ENCODE data around the gene SLC25A23. TPM values are rescaled to one million over a fixed set of nuclear protein-coding genes. Genes with fewer than 3 reads are reported as not detected.

The SLC25A23 gene
- total and polyA plus RNA-seq, 2 experiments from 2014 or later = 25.7 to 96.4 TPM

DNA sequence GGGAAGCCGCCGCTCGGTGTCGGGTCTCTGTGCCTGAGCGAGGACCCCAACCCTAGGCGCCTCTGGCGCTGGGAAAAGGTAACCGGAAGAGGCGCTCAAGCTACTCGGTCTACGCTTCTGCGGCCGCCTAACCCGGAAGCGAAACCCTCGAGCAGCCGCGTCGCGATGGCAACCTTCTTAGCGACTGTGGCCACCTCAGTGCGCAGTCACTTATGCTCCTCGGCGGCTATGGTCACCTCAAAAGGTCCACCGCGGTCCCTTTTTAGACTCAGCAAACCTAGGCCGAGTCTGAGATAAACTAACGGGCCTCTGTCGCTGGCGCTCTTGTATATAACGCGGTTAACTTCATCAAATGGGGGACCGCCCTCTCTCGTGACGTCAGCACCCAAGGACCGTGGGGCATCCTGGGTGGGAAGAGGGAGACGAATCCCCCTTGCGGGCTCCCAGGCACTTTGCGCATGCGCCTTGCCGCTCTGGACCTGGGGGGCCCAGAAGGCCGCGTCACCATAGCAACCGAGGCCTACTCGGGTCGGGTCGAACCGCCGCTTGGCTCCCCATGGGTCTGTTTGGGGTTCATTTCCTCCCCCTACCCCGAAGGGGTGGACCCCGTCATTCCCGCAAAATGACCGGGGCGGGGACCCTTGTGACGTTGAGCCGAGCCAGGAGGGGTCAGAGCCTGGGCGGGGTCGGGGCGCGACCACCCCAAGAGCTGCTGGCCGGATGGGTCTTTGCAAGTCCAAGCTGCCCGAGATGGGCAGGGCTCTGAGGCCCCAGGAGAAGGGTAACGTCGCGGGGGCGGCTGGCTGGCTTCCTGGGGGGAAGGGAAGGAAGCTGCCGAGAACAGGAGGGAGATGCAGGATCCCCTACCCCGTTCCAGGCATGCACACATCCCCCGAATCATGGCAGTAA, 66.3 kb downstream of the SLC25A23 start, which contains the start of gene GTF2F1:
GTF2F1 (minus strand) TSS at position 91 of the 909 bp plus-strand sequence. CDS start 169 bp downstream, outside the sequence.
- peaks cover 18% of the 10 kb centered on the region for H3K36me3 Mint-ChIP-seq (ENCODE audit: low read depth)
- no peaks in the 10 kb centered on the region; the same call in 2 of the 3 replicates for H3K9me3 Mint-ChIP-seq
- H3K27ac Mint-ChIP-seq = peak within 1 kb of the TSS; percentile 99
- Histone ChIP-seq H2AFZ (peak within 1 kb of the TSS; percentile 86), H3K27ac (ENCODE audit: low read depth) (peak within 1 kb of the TSS; percentile 95), H3F3A (replicated peaks; ENCODE audit: low read depth) (peaks cover 6% of the 10 kb centered on the region; the same call in 1 of the 2 replicates), H3K27me3 (ENCODE audit: insufficient read depth) (no peaks in the 10 kb centered on the region), H3K9me2 (ENCODE audit: insufficient read depth) (no peaks in the 10 kb centered on the region), H3K79me2 (replicated peaks; ENCODE audit: insufficient read depth) (peaks cover 20% of the 10 kb centered on the region), H3K4me3 (peak within 1 kb of the TSS; percentile 99), H3K4me1 (ENCODE audit: insufficient read depth) (peaks cover 7% of the 10 kb centered on the region; the same call in 1 of the 2 replicates), H4K20me1 (replicated peaks; ENCODE audit: insufficient read depth) (no peaks in the 10 kb centered on the region; the same call in 1 of the 2 replicates), H3K4me2 (peak within 1 kb of the TSS; percentile 99), H3K36me3 (ENCODE audit: insufficient read depth) (peaks cover 6% of the 10 kb centered on the region; the same call in 1 of the 2 replicates)
- peak; percentile 85 for ATAC-seq
- H3K4me1 Mint-ChIP-seq = peaks cover 18% of the 10 kb centered on the region
- peak; percentile 97 for DNase-seq (ENCODE audit: low spot score)
- TF ChIP-seq ZNF331 (CRISPR knock-in tag; IDR thresholded peaks at IDR 0.05; ENCODE audit: low read depth) = no peak
- peak; percentile 96 for TF ChIP-seq CREB1 (CRISPR knock-in tag; IDR thresholded peaks at IDR 0.05; ENCODE audit: low read depth)
- no peak for TF ChIP-seq JUNB (IDR thresholded peaks at IDR 0.05; ENCODE audit: unreplicated experiment)
- no peak for TF ChIP-seq EZH2 (IDR thresholded peaks at IDR 0.05; ENCODE audit: low read depth, unreplicated experiment)
- TF ChIP-seq NANOG (IDR thresholded peaks at IDR 0.05; ENCODE audit: borderline replicate concordance) = no peak
- no peak for TF ChIP-seq EZH2phosphoT487 (IDR thresholded peaks at IDR 0.05; ENCODE audit: unreplicated experiment)
- TF ChIP-seq ZNF114 (CRISPR knock-in tag; IDR thresholded peaks at IDR 0.05) = no peak
- TF ChIP-seq, protein P1, sequence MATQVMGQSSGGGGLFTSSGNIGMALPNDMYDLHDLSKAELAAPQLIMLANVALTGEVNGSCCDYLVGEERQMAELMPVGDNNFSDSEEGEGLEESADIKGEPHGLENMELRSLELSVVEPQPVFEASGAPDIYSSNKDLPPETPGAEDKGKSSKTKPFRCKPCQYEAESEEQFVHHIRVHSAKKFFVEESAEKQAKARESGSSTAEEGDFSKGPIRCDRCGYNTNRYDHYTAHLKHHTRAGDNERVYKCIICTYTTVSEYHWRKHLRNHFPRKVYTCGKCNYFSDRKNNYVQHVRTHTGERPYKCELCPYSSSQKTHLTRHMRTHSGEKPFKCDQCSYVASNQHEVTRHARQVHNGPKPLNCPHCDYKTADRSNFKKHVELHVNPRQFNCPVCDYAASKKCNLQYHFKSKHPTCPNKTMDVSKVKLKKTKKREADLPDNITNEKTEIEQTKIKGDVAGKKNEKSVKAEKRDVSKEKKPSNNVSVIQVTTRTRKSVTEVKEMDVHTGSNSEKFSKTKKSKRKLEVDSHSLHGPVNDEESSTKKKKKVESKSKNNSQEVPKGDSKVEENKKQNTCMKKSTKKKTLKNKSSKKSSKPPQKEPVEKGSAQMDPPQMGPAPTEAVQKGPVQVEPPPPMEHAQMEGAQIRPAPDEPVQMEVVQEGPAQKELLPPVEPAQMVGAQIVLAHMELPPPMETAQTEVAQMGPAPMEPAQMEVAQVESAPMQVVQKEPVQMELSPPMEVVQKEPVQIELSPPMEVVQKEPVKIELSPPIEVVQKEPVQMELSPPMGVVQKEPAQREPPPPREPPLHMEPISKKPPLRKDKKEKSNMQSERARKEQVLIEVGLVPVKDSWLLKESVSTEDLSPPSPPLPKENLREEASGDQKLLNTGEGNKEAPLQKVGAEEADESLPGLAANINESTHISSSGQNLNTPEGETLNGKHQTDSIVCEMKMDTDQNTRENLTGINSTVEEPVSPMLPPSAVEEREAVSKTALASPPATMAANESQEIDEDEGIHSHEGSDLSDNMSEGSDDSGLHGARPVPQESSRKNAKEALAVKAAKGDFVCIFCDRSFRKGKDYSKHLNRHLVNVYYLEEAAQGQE (IDR thresholded peaks at IDR 0.05; ENCODE audit: unreplicated experiment) = no peak
- TF ChIP-seq, protein P2, sequence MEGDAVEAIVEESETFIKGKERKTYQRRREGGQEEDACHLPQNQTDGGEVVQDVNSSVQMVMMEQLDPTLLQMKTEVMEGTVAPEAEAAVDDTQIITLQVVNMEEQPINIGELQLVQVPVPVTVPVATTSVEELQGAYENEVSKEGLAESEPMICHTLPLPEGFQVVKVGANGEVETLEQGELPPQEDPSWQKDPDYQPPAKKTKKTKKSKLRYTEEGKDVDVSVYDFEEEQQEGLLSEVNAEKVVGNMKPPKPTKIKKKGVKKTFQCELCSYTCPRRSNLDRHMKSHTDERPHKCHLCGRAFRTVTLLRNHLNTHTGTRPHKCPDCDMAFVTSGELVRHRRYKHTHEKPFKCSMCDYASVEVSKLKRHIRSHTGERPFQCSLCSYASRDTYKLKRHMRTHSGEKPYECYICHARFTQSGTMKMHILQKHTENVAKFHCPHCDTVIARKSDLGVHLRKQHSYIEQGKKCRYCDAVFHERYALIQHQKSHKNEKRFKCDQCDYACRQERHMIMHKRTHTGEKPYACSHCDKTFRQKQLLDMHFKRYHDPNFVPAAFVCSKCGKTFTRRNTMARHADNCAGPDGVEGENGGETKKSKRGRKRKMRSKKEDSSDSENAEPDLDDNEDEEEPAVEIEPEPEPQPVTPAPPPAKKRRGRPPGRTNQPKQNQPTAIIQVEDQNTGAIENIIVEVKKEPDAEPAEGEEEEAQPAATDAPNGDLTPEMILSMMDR (conservative IDR thresholded peaks at IDR 0.05; ENCODE audit: low read depth in 2 of 2) = no peak; a peak in 1 of 4 replicates
- peak; percentile 56 for TF ChIP-seq POLR2AphosphoS5 (IDR thresholded peaks at IDR 0.05; ENCODE audit: low read depth)
- TF ChIP-seq, protein P3, sequence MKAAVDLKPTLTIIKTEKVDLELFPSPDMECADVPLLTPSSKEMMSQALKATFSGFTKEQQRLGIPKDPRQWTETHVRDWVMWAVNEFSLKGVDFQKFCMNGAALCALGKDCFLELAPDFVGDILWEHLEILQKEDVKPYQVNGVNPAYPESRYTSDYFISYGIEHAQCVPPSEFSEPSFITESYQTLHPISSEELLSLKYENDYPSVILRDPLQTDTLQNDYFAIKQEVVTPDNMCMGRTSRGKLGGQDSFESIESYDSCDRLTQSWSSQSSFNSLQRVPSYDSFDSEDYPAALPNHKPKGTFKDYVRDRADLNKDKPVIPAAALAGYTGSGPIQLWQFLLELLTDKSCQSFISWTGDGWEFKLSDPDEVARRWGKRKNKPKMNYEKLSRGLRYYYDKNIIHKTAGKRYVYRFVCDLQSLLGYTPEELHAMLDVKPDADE (IDR thresholded peaks at IDR 0.05) = peak; percentile 73
- peaks cover 12% of the 10 kb centered on the region for H3K27me3 Mint-ChIP-seq (ENCODE audit: insufficient read depth, low read depth, poor library complexity)
- peak within 1 kb of the TSS; percentile 97 for H3K4me3 Mint-ChIP-seq
